Gastrocnemius medialis (tissue), 4 donors: ENCODE measurements around the gene TNFAIP8L1.

Experiments used
- CTCF ChIP-seq, 5 experiments: fragments of 450-650 bp in 3 of 5; fragments of 200-600 bp in 2 of 5; sonication (generic) in 2 of 5; IDR thresholded peaks in 4 of 5; conservative IDR thresholded peaks in 1 of 5; 1 replicate in 4 of 5; 2 replicates in 1 of 5; pipeline ENCODE4 v1.5.1; 2016 to 2019; ENCODE audit warnings: antibody characterized with exemption in 5 of 5, mild to moderate bottlenecking in 3 of 5, moderate library complexity in 3 of 5
- POLR2A ChIP-seq, 2 donors: fragments of 450-650 bp; IDR thresholded peaks; one replicate each; pipeline ENCODE4 v1.6.1; 2017; ENCODE audit warnings: antibody characterized with exemption in 2 of 2, mild to moderate bottlenecking in 2 of 2, moderate library complexity in 2 of 2

DNA sequence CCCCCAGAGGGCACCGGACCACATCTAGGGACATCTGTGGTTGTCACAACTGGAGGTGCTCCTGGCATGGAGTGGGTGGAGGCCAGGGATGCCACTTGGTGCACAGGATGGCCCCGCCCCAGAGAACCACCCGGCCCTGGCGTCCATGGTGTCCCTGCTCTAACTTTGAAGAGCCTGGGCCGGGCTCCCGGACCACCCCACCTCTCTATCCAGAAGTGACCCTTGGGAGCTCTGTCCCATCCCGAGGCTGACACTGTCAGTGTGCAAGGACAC is 53.7 kb downstream of the TNFAIP8L1 start:
- TF ChIP-seq CTCF (IDR thresholded peaks at IDR 0.05 in 4 of 5, conservative IDR thresholded peaks at IDR 0.05 in 1 of 5), result no peak
- TF ChIP-seq POLR2A (IDR thresholded peaks at IDR 0.05), result no peak
